Activated CD8-positive, alpha-beta memory T cell treated with anti-CD3 and anti-CD28 coated beads for 36 hours (primary cell): ENCODE results near the gene CD300LD. TPM values are rescaled to one million over a fixed set of nuclear protein-coding genes. Genes with fewer than 3 reads are reported as not detected.

Experiments used
- CTCF ChIA-PET: fragments of 350-600 bp; sonication (Branson Sonifier 250); formaldehyde crosslinking; loops from one replicate; lab custom pipeline; 2021; ENCODE audit warnings: antibody characterized with exemption; lab: Charles Lee
- POLR2A ChIA-PET: fragments of 350-600 bp; sonication (Branson Sonifier 250); formaldehyde crosslinking; loops from one replicate; lab custom pipeline; 2021; ENCODE audit warnings: antibody characterized with exemption; lab: Charles Lee
- total RNA-seq, 2 experiments: library from RNA; stranded (reverse); gene quantifications; one replicate each; pipeline ENCODE4 v1.2.3, GENCODE V29; 2021

The CD300LD gene
- total RNA-seq, 2 experiments from 2014 or later, result not detected

DNA sequence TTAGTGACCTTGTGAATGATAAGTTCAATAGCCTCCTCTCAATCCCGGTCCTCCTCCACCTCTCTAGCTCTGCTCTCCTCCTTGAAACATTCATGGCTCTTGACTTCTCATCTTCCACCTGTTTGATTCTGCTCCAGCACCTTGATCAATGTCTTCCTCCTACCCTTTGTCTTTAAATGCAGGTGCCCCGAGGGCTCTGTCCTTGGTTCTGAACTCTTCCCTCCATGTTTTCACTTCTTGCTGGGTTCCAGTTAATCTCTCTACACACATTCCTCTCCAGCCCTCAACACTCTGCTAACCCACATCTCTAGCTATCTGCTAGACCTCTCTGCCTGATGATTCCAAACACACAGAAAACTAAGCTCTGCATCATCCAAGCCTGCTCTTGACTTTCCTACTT is 18.0 kb upstream of the CD300LD start:
- ChIA-PET CTCF (no interaction called here), POLR2A (no interaction called here)

DNA sequence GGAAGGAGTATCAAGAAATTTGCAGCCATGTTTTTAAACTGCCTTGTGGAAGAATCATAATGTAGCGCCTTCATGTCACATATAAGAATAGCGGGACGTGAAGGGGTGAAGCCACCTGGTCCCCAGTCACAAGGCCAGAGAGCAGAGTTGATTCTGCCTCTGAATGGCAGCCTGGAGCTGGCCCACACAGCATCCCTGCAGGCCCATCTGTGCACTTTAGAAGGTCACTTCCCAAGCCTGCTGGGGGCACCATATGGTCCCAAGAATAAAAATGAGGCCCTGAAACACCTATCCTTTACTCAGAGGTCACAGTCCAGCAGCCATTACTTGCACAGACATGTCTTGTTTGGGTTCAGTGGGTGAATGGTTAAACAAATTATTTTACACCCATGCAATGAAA is 16.4 kb upstream of the CD300LD start:
- POLR2A ChIA-PET, result no interaction called here
- CTCF ChIA-PET, result interaction anchor here (1.0 kb wide), 1 partner anchor 42 kb away, joined by 4 read pairs; no protein-coding TSS in a partner anchor

DNA sequence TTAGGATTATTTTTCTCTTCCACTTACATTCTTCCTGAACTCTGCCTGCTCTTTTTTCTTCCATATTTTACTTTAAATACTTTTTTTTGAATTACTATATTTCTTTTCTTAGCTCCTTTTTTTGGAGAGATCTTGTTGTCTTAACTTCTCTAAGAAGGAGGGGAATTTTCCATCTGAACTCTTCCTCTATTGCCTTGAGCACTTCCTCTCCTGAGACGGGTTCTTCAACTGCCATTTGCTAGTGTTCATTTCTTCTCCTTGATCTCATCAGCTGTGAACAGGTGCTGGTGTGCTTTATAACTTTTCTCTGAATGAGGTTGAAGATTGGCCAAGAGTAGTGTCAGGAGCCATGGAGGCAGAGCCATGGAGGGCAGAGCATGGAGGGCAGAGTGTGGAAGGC is 15.1 kb upstream of the CD300LD start:
- ChIA-PET POLR2A (no interaction called here), CTCF (interaction anchor here (0.6 kb wide), 1 partner anchor 249 kb away, joined by 4 read pairs; no protein-coding TSS in a partner anchor)

DNA sequence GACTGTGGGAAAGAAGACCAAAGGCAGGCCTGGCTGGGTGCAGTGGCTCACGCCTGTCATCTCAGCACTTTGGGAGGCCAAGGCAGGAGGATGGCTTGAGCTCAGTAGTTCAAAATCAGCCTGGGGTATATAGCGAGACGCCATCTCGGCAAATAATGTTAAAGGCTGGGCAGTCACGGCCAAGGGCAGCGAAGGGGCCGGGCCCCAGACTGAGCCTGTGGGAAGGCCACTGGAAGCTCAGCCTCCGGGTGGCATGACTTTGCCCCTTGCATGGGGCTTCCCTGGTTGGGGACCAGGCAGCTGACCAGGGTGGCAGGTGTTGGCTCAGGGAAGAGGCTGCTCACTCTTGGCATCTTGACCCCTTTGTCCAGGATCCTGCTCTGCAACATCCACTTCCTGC is 14.0 kb upstream of the CD300LD start:
- POLR2A ChIA-PET, result no interaction called here
- CTCF ChIA-PET, result interaction anchor here (1.1 kb wide), 1 partner anchor 39 kb away, joined by 4 read pairs; no protein-coding TSS in a partner anchor

DNA sequence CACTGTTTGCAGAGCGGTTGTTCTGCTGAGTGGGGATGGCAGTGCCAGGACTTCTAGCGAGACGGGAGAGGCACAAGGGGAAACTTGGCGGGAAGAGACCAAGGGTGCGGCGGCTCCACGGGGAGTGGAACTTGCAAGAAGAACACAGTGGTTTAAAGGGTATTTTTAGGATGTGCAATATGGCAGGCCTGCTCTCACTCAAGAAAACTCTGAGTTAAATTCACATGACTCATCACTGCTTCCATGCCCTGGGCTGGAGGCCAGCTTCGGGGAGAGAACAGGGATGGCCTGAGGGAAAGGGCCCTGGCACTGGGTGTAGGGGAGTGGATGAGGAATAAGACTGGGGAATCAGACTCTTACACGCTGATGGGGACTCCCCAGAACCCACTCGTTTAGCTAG is 13.3 kb upstream of the CD300LD start:
- POLR2A ChIA-PET, result no interaction called here

DNA sequence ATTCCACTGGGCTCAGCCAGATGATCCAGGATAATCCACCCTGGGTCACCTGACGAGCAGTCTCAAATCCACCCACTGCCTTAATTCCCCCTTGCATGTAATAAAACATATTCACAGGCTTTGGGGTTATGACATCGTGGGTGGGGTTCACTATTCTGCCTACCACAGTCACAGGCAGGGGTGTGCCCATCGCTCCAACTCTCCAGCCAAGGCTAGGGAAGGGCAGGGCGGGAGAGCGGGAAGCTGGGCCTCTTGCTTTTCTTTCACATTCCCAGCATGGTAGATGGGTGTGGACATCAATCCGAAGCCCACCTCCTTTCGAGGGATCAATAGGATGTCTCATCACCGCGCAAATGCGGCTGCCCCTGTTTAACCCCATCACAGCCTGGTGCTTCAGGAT is 12.7 kb upstream of the CD300LD start:
- CTCF ChIA-PET, result interaction anchor here (1.2 kb wide), 1 partner anchor 38 kb away, joined by 3 read pairs; no protein-coding TSS in a partner anchor
- POLR2A ChIA-PET, result no interaction called here

More for the DNA sequence above, 13.3 kb upstream of the CD300LD start:
- CTCF ChIA-PET, result interaction anchor here (1.1 kb wide), 1 partner anchor 39 kb away, joined by 4 read pairs; no protein-coding TSS in a partner anchor

DNA sequence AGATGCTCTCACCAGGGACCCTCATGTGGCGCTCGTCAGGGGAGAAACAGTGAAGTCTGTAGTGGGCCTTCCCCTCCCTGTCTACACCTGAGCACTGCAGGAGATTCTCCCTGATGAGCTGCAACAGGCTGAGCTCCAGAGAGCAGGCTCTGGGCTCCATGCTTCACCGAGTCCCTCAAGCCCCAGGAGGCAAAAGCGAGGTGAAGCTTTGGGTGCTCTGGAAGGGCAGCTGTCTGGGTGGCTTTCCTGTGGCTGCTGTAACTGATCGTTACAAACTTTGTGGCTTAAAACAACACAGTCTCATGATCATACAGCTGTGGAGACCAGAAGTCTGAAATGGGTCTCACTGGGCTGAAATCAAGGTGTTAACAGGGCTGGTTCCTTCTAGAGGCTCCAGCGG is 12.1 kb upstream of the CD300LD start:
- ChIA-PET CTCF (interaction anchor here (0.8 to 1.2 kb wide), 2 partner anchors 38 to 225 kb away, joined by 3 read pairs; no protein-coding TSS in a partner anchor), POLR2A (no interaction called here)

DNA sequence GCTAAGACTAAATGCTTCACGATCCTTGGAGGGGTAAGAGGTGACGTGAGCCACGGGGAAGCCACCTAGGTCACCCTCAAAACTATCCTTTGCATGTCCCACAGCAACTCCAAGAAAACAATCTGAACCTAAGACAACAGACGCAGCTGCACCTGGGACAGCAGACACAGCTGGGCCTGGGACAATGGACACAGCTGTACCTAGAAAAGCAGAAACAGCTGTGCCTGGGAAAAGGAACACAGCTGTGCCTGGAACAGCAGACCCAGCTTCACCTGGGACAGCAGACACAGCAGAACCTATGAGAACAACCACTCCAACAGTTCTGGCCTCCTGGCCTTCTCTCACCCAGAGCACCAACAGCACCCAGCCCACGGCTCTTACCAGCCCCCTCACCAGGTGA is 11.7 kb upstream of the CD300LD start:
- POLR2A ChIA-PET, result no interaction called here

DNA sequence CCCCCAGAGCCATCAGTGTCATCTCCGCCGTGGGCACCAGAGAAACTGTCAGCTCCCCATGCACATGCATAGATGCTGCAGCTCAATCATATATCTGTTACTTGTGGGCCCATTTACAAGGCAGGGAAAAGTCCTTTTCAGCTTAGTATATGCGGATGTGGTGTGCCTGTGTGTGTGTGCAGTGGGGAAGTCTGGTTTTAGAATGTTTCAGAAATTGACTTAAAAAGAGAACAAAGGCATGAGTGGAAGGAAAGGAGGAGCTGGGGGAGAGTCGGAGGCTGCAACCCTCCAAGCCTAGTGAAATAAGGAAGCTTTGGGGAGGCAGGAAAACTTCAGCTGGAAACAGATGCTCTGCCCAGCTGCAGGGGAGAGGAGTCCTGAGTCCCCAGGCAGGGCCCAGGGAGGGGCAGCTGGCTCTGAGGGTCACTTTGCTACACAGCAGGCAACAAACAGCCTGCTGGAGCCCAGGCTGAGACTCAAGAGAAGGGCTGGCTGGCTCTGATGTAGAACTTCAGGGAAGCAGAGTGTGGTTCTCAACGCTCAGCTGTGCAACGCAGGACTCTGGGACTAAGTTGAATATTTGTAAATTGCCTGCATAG is 11.1 kb upstream of the CD300LD start:
- CTCF ChIA-PET, result no interaction called here
- POLR2A ChIA-PET, result no interaction called here

More for the DNA sequence above, 11.7 kb upstream of the CD300LD start:
- CTCF ChIA-PET, result interaction anchor here (0.8 to 1.2 kb wide), 2 partner anchors 37 to 225 kb away, joined by 3 read pairs; no protein-coding TSS in a partner anchor

DNA sequence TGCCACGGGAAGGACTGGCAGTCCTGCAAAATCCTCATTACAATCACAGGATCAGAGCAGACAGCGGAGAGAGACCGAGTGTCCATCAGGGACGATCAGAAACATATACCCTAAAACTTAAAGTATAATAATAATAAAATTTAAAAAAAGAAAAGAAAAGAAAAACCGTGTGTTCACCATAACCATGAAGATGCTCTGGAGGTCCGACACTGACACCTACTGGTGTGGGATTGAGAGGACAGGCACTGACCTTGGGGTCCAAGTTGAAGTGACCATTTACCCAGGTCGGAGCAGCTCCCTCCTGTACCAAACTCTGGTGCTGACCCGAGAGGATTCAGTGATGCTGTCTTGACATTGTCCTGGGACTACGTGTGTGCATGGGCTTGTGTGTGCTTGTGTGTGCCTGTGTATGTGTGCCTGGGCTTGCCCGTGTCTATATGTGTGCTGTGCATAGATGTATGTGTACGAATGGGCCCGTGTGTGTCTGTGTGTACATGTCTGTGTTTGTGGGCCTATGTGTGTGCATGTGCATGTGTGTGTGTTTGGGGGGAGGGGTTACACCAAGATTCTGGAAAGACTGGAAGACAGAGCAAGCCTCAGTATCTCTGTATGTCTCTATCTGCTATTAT is 10.0 kb upstream of the CD300LD start:
- ChIA-PET POLR2A (no interaction called here), CTCF (no interaction called here)

DNA sequence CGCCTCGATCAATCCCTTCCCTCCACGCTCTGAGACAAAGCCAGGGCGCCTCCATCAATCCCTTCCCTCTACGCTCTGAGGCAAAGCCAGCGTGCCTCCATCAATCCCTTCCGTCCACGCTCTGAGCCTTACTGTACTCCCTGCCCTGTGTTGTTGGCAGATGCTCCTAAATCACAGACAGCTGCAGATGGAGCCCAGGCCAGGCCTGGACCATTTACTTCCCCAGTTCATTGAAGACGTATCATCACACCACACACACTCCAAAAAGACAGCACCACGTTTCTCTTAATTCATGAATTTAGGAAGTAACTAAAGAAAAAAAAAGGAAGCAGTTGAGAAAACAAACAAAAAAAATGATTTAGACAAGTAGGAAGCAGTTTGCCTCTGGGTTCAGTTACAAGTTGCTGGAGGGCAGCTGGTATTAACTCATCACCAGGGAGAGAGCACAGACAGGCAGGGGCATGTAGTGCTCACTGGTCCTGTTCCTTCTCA is 7.4 kb upstream of the CD300LD start:
- POLR2A ChIA-PET, result no interaction called here

DNA sequence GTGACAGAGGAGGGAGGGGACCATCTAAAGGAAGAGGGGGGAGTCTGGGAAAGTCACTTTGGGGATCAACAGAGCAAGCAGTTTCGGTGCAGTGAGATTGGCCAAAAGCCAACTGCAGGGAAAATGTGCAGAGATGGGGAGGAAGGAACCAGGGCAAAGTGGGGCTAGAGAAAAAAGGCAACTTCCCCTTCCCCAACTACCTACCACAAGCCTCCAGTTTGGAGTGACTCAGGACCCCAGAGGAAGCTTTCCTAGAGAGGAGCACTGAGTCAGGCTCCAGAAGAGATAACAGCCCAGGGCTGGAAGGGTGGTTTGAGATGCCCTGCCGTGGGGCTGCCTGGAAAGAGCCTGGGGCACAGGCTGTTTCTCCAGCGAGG is 6.9 kb upstream of the CD300LD start:
- CTCF ChIA-PET, result no interaction called here

More for the DNA sequence above, 7.4 kb upstream of the CD300LD start:
- CTCF ChIA-PET, result no interaction called here

DNA sequence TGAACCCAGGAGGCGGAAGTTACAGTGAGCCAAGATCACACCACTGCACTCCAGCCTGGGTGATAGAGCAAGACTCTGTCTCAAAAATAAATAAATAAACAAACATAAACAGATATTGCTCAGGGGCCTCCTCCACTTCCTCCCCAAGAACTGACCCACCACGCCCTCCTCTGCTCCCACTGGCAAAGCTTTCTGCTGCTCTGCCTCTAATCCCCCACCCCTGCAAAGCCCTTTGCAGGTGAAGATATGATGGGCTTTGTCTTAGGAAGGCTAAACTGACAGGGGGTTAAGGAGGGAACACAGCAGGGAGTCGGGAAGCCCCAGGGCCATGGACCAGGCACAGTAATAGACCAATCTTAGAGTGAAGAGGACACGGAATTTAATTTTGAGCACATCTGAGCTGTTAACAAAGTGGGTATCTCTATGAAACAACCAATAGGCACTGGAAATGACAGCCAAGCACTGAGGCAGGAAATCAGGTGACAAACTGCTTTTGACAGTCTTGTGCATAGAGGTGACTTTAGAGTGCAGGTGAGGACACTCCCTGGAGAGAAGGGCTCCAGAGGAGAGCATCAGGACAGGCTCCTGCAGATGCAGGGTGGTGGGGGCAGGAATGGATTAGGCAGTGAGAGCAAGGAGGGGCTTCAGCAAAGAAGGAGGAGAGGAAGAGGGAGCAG is 6.4 kb upstream of the CD300LD start:
- ChIA-PET CTCF (no interaction called here), POLR2A (no interaction called here)

More for the DNA sequence above, 6.9 kb upstream of the CD300LD start:
- POLR2A ChIA-PET, result no interaction called here

DNA sequence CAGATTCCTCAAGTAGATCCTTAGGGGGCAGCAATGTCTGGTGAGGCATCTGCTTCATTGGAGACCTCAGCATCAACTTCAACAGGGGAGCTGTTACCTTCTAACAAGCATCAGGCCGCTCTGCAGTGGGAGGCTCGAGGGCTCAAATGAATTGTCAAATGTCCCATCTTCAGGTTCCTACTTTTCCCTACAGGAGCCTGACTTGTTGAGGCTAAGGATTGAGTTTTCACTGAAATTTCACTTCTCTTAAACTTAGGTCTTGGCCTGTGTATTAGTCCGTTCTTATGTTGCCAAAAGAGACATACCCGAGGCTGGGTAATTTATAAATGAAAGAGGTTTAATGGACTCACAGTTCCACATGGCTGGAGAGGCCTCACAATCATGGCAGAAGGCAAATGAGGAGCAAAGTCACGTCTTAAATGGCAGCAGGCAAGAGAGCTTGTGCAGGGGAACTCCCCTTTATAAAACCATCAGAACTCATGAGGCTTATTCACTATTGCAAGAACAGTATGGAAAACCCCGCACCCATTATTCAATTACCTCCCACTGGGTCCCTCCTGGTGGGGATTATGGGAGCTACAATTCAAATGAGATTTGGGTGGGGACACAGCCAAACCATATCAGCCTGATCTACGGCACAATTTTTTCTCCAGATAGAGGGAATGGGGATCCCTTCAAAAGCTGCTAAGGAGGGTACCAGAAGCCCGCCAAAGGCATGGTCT is 5.1 kb upstream of the CD300LD start:
- ChIA-PET CTCF (no interaction called here), POLR2A (no interaction called here)

DNA sequence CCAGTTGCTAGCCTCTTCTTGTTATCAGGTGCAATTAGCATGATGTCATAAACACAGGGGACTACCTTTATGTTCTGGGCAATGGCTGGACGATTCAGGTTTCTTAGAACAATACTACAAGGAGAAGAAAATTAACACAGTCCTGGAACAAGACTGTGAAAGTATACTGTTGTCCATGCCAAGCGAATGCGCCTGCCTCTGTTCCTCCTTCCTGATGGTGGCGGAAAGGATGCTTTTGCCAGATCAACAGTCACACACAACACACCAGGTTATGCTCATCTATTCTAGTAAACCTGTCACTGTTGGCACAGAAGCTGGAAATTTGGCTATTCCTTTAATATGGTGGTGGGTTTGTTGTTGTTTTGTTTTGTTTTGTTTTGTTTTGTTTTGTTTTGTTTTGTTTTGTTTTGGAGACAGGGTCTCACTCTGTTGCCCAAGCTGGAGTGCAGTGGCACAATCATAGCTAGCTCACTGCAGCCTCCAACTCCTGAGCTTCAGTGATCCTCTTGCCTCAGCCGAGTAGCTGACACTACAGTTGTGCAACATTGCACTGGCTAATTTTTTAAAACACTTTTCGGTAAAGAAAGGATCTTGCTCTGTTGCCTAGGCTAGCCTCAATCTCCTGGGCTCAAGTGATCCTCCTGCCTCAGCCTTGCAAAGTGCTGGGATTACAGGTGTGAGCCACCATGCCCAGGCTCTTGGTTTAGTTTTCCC is 3.1 kb upstream of the CD300LD start:
- POLR2A ChIA-PET, result no interaction called here
- CTCF ChIA-PET, result no interaction called here

DNA sequence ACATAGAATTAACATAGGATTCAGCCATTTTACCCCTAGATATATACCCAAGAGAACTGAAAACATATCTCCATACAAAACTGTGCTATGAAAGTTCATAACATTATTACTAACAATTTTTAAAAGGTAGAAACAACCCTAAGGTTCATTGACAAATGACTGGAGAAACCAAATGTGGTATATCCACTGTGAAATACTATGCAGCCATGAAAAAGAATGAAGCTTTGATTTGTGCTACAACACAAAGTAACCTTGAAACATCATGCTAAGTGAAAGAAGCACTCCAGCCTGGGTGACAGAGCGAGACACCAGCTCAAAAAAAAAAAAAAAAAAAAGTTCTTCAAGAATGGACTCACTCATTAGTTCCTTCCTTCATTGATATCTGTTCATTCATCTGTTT is 580 bp downstream of the CD300LD start:
- POLR2A ChIA-PET, result no interaction called here
- CTCF ChIA-PET, result no interaction called here

DNA sequence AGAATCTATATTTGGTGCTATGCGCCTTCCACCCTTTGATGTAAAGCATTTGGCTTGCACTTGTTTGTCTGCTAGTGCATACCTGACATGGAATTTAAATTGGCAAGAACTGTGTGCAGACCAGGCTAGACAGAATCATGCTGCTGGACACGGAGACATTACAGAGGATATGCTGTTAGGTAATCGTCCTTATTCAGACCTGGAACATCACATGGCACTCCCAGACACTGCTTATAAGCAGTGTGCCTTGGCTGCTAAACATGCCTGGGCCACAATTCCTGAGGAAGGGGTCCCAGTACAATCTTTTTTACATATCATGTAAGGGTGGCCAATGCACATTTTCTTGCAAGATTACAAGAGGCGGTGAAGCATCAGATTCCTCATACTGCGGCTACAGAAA is 6.4 kb downstream of the CD300LD start:
- CTCF ChIA-PET, result no interaction called here
- POLR2A ChIA-PET, result no interaction called here

DNA sequence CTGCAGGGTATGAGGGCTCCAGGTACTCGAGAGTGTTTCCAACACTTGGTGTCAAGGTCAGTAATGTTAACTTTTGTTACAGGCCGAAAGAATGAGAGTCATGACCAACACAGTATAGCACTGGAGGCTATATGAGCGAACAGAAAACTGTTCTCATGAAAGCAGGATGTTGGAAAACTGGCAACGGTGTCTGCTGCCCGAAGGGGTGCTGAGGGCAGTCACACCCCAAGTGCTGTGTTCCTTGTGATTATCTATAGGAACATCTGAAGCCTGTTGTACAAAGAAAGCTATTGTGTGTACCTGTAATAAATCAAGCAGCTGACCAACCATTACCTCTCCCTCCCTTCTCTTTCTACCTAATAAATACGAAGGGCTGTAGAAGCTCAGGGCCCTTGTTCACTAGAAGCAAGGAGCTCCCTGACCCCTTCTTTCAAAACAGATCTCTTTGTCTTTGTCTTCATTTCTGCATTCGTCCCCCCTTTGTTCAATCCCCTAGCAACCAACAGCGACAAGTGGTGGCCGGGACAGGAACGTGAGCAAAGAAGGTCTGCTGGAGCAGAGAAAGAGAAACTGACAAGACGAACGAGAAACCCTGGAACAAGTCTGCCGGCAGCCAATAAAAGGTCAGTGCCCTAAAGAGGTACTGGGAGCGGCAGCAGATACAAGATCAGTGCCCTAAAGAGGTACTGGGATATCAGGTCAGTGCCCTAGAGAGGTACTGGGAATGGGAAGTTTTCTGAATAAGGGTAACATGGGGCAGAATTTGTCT is 7.6 kb downstream of the CD300LD start:
- CTCF ChIA-PET, result interaction anchor here (0.7 kb wide), 1 partner anchor 1057 kb away, joined by 3 read pairs; no protein-coding TSS in a partner anchor
- POLR2A ChIA-PET, result no interaction called here
